ENCODE results near the gene NFIC. TPM values are rescaled to one million over a fixed set of nuclear protein-coding genes. Genes with fewer than 3 reads are reported as not detected.

NFIC gene
- total RNA-seq, 2 donors from 2014 or later = 111 to 196 TPM

DNA sequence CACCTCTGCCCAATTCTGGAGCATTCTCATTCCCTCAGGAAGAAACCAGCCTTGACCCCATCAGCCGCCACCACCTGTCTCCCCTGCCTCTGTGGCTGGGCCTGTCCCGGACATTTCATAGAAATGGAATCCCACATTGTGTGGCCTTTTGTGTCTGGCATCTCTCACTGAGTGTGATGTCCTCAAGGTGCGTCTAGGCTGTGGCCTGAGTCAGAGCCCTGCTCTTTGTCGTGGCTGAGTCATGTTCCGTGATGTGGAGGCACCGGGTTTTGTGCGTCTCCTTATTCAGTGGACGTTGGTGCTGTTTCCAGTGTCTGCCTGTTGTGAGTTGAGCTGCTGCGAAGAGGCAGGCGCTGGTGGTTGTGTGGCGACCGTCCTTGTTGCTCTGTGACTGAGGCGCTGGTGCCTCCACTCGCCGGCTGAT lies 143.2 kb downstream of the NFIC start:
- Histone ChIP-seq H3K9me3 (no peaks in the 10 kb centered on the region), H3K4me3 (no peak overlapping the region), H3K4me1 (peaks cover 0 to 59% of the 10 kb centered on the region in 2 donors), H3K27ac (no peak overlapping the region), H3K36me3 (no peaks in the 10 kb centered on the region), H3K27me3 (no peaks in the 10 kb centered on the region)
- no peak for DNase-seq (ENCODE audit: low spot score)
- TF ChIP-seq, protein P1, sequence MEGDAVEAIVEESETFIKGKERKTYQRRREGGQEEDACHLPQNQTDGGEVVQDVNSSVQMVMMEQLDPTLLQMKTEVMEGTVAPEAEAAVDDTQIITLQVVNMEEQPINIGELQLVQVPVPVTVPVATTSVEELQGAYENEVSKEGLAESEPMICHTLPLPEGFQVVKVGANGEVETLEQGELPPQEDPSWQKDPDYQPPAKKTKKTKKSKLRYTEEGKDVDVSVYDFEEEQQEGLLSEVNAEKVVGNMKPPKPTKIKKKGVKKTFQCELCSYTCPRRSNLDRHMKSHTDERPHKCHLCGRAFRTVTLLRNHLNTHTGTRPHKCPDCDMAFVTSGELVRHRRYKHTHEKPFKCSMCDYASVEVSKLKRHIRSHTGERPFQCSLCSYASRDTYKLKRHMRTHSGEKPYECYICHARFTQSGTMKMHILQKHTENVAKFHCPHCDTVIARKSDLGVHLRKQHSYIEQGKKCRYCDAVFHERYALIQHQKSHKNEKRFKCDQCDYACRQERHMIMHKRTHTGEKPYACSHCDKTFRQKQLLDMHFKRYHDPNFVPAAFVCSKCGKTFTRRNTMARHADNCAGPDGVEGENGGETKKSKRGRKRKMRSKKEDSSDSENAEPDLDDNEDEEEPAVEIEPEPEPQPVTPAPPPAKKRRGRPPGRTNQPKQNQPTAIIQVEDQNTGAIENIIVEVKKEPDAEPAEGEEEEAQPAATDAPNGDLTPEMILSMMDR (IDR thresholded peaks at IDR 0.05) = no peak

DNA sequence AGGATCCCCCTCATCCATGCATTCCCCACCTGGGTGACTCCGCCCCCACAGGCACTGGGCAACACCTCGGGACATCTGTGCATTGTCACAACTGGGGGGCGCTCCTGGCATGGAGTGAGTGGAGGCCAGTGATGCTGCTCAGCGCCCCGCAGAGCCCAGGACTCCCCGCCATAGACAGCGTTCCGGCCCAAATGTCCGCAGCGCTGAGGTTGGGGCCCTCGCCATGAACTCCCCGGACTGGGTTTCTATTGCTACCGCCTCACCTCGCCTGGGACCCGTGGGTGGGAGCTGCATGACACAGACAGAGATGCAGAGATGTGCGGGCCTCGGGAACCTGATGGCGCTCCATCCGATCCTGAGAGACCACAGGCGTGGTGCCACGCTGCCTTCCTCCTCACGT lies 144.3 kb downstream of the NFIC start:
- Histone ChIP-seq H3K27ac (no peak overlapping the region), H3K4me3 (no peak overlapping the region), H3K9me3 (no peaks in the 10 kb centered on the region), H3K36me3 (no peaks in the 10 kb centered on the region), H3K4me1 (peaks cover 0 to 53% of the 10 kb centered on the region in 2 donors), H3K27me3 (no peaks in the 10 kb centered on the region)
- TF ChIP-seq, protein P1 (IDR thresholded peaks at IDR 0.05) = no peak
- no peak for DNase-seq (ENCODE audit: low spot score)

DNA sequence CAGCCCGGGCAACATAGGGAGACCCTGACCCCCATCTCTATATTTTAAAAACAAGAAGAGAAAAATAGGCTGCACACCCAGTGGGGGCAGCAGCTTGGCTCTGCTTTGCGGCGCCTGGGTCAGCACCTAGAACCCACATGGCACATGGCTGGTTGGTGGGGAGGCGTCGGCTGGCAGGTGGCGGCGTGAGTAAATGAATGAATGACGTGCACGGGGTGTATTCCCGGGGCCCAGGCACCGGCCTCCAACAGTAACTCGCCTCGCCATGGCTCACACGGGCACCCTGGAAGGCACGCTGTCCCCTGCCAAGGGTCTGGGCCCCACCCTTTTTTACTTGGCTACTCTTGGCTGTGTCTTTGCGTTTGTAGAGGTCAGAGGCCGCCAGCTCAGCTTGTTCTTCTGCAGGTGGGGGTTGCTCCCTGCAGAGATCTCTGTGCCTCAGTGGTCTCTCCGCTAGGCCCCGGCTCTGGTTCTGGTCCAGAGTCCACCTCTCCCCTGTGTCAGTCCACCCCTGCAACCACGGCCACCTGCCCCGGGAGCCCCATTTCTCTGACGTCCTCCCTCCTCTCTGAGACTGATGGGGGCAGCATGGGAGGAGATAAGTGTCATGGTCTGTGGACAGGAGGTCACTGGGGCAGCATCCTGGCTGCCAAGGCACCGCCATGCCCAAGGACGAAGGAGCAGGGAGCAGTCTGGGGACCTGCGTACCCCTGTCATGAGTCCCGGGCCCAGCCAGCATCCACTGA lies 145.3 kb downstream of the NFIC start:
- no peaks in the 10 kb centered on the region for H3K36me3 ChIP-seq
- TF ChIP-seq, protein P1 (IDR thresholded peaks at IDR 0.05) = no peak
- no peak for DNase-seq (ENCODE audit: low spot score)
- no peaks in the 10 kb centered on the region for H3K27me3 ChIP-seq
- peaks cover 0 to 61% of the 10 kb centered on the region in 2 donors for H3K4me1 ChIP-seq
- H3K27ac ChIP-seq = no peak overlapping the region
- H3K4me3 ChIP-seq = no peak overlapping the region
- H3K9me3 ChIP-seq = no peaks in the 10 kb centered on the region

DNA sequence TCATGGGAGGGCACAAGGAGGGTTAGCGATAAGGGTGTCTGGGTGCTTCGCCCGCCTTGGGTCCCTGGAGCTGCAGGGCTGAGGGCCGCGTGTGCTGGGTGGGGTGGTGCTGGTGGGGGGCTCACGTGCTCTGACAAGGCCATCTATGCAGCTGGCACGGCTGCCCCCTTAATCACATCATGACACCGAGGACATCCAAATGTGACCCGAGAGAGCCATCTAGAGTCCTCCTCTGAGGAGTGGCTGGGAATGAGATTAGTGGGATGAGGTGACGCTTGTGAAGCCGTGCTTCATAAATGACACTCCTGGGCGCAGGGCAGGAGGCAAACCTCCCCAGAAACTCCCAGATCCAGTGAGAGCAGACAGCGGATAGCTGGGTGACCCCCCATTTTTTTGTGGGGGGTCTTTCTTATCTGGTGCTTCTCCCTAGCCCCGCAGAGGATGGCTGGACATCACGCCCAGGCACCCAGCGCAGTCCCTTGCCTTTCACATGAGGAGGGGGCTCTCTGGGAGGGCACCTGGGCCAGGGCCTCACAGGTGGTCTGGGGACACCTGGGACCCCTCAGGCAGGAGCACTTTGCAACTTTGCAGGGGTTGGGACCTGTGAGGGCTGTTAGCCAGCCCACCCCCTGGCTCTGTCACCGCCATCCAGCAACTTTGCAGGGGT lies 146.3 kb downstream of the NFIC start:
- no peak for DNase-seq (ENCODE audit: low spot score)

DNA sequence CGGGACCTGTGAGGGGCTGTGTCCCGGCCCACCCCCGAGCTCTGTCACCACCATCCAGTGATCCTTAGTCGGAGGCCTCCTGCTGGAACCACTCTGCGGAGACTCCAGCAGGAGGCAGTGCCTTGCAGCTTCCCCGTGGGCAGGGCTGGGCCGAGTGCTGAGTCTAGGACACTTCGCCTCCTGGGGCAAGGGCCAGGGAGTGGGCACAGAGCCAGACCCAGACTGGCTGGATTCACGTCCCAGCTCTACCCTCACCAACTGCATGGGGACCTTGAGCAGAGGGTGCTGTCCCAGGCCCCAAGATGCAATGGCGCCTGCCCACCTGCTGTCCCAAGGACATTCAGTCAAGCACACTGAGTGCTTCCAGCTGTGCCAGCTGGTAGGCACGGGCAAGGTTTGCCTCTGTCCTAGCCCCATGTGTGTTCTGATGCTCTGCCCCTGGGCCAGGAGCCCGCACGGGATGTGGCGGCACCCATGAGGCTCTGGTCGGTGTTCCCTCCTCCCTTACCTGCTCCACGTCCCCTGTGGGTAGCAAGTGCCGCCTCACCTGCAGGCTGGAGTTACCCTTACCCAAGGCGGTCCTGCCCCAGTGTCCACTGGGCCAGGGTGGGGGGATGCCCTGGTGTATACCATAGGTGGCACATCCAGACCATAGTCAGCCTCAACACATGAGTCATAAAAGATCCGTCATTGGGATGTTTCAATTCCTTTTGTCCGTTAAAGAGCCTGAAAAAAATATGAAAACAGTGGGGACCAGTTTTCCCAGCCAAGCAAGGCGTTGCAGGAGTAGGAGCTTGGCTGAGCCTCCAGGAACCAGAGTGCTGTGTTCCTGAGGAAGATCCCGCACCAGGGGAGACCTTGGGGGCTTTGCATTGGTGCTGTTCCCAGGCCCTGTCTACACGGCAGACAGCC lies 147.1 kb downstream of the NFIC start:
- TF ChIP-seq, protein P1 (IDR thresholded peaks at IDR 0.05) = no peak
- Histone ChIP-seq H3K4me3 (no peak overlapping the region), H3K9me3 (no peaks in the 10 kb centered on the region), H3K4me1 (peaks cover 0 to 47% of the 10 kb centered on the region in 2 donors), H3K27me3 (no peaks in the 10 kb centered on the region), H3K36me3 (no peaks in the 10 kb centered on the region), H3K27ac (no peak overlapping the region)
- DNase-seq (ENCODE audit: low spot score) = no peak

More for the DNA sequence above, 146.3 kb downstream of the NFIC start:
- TF ChIP-seq, protein P1 (IDR thresholded peaks at IDR 0.05) = no peak
- peaks cover 0 to 55% of the 10 kb centered on the region in 2 donors for H3K4me1 ChIP-seq
- H3K36me3 ChIP-seq = no peaks in the 10 kb centered on the region
- H3K4me3 ChIP-seq = no peak overlapping the region
- no peak overlapping the region for H3K27ac ChIP-seq
- no peaks in the 10 kb centered on the region for H3K27me3 ChIP-seq
- H3K9me3 ChIP-seq = no peaks in the 10 kb centered on the region
